HL-60 (cell line): ENCODE measurements around the gene SNX25.

Experiments used
- DNase-seq, 2 experiments: peaks; one replicate each; pipeline ENCODE4 v3.0.0-alpha.2; 2010 to 2020; ENCODE audit warnings: low read depth in 1 of 2, low spot score in 1 of 2
- H3K27ac ChIP-seq: fragments of 250-450 bp; sonication (Bioruptor Pico); replicated peaks from 2 replicates; pipeline ENCODE4 v1.5.1; 2020; ENCODE audit warnings: mild to moderate bottlenecking, moderate library complexity
- H3K27me3 ChIP-seq: fragments of 250-450 bp; sonication (Bioruptor Pico); 2 replicates; pipeline ENCODE4 v1.5.1; 2021; ENCODE audit warnings: mild to moderate bottlenecking, moderate library complexity; ENCODE audit not compliant: insufficient read depth, poor library complexity, severe bottlenecking
- H3K4me3 ChIP-seq: replicated peaks from 2 replicates; pipeline ENCODE4 v1.5.1; 2011; ENCODE audit warnings: mild to moderate bottlenecking, control low read depth, low read length; ENCODE audit not compliant: insufficient read depth
- GABPA ChIP-seq: IDR thresholded peaks from 2 replicates; pipeline ENCODE4 v1.6.1; 2012; ENCODE audit warnings: low read depth
- POLR2AphosphoS5 ChIP-seq: IDR thresholded peaks from 2 replicates; pipeline ENCODE4 v1.6.1; 2012; ENCODE audit warnings: low read depth
- SPI1 ChIP-seq: IDR thresholded peaks from 2 replicates; pipeline ENCODE4 v1.6.1; 2012; ENCODE audit warnings: low read depth, mild to moderate bottlenecking, borderline replicate concordance
- TF ChIP-seq, protein P1 (sequence below): IDR thresholded peaks from 2 replicates; pipeline ENCODE4 v1.6.1; 2012; ENCODE audit warnings: low read depth; ENCODE audit not compliant: insufficient replicate concordance
- TF ChIP-seq, protein P2 (sequence below): IDR thresholded peaks from one replicate; pipeline ENCODE4 v1.5.1; 2011; ENCODE audit warnings: low read length, control low read depth, inconsistent platforms; ENCODE audit not compliant: insufficient read depth

Gene SNX25

DNA sequence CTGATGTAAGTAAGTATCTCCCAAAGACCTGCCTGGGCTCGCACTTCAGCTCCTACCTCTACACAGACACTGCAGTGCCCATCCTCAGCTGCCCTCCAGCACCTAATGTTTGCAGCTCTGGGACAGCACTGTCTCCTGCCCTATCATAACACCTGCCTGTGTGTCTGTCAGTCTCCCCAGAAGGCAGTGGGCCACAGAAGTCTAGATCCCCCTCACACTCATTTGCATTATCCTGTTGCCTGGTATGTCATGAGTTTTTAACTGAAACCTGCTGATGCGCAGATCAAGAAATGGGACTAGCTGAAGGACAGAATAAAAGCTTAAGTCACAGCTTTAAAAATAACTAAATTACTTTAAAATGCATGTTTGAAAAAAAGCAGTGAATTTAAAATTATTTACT, 143.3 kb downstream of the SNX25 start:
- no peak for TF ChIP-seq SPI1
- TF ChIP-seq, protein P1, sequence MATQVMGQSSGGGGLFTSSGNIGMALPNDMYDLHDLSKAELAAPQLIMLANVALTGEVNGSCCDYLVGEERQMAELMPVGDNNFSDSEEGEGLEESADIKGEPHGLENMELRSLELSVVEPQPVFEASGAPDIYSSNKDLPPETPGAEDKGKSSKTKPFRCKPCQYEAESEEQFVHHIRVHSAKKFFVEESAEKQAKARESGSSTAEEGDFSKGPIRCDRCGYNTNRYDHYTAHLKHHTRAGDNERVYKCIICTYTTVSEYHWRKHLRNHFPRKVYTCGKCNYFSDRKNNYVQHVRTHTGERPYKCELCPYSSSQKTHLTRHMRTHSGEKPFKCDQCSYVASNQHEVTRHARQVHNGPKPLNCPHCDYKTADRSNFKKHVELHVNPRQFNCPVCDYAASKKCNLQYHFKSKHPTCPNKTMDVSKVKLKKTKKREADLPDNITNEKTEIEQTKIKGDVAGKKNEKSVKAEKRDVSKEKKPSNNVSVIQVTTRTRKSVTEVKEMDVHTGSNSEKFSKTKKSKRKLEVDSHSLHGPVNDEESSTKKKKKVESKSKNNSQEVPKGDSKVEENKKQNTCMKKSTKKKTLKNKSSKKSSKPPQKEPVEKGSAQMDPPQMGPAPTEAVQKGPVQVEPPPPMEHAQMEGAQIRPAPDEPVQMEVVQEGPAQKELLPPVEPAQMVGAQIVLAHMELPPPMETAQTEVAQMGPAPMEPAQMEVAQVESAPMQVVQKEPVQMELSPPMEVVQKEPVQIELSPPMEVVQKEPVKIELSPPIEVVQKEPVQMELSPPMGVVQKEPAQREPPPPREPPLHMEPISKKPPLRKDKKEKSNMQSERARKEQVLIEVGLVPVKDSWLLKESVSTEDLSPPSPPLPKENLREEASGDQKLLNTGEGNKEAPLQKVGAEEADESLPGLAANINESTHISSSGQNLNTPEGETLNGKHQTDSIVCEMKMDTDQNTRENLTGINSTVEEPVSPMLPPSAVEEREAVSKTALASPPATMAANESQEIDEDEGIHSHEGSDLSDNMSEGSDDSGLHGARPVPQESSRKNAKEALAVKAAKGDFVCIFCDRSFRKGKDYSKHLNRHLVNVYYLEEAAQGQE = no peak
- no peak for TF ChIP-seq GABPA
- TF ChIP-seq, protein P2, sequence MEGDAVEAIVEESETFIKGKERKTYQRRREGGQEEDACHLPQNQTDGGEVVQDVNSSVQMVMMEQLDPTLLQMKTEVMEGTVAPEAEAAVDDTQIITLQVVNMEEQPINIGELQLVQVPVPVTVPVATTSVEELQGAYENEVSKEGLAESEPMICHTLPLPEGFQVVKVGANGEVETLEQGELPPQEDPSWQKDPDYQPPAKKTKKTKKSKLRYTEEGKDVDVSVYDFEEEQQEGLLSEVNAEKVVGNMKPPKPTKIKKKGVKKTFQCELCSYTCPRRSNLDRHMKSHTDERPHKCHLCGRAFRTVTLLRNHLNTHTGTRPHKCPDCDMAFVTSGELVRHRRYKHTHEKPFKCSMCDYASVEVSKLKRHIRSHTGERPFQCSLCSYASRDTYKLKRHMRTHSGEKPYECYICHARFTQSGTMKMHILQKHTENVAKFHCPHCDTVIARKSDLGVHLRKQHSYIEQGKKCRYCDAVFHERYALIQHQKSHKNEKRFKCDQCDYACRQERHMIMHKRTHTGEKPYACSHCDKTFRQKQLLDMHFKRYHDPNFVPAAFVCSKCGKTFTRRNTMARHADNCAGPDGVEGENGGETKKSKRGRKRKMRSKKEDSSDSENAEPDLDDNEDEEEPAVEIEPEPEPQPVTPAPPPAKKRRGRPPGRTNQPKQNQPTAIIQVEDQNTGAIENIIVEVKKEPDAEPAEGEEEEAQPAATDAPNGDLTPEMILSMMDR = no peak
- no peak for TF ChIP-seq POLR2AphosphoS5
- no peak overlapping the region for H3K27ac ChIP-seq

DNA sequence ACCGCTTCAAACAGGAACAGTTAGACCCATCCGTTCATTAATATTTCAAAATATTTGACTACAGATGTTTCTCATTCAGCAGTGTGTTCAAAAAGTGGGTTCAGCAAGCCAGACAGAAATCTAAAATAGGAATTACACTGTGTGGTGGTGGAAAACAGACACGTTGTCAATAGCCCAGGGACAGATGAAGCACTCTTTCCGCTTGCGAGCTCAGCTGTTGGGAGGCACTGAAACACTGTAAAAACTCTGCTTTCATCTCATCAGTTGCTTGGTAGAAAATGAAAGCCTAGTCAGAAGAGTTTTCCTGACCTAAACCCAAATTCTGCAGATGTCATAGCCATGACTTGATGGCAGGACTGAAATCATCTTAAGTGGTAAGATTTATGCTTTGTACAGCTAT, 147.8 kb downstream of the SNX25 start:
- peaks cover 2% of the 10 kb centered on the region for H3K27me3 ChIP-seq
- TF ChIP-seq SPI1 (no peak), POLR2AphosphoS5 (no peak), GABPA (no peak)
- TF ChIP-seq, protein P2 = no peak
- TF ChIP-seq, protein P1 = no peak
- DNase-seq = no peak
- no peak overlapping the region for H3K4me3 ChIP-seq
- no peak overlapping the region for H3K27ac ChIP-seq

More for the DNA sequence above, 143.3 kb downstream of the SNX25 start:
- H3K4me3 ChIP-seq = no peak overlapping the region
- DNase-seq = no peak
- H3K27me3 ChIP-seq = peaks cover 2% of the 10 kb centered on the region

GRCh38 chr4:185357733-185358440, 148.5 kb downstream of the SNX25 start:
- Histone ChIP-seq H3K27me3 (peaks cover 2% of the 10 kb centered on the region), H3K4me3 (no peak overlapping the region), H3K27ac (no peak overlapping the region)
- TF ChIP-seq GABPA (no peak), SPI1 (no peak), POLR2AphosphoS5 (no peak)
- TF ChIP-seq, protein P1 = no peak
- TF ChIP-seq, protein P2 = no peak
- DNase-seq = no peak
